Activated effector memory CD4-positive, alpha-beta T cell treated with Interleukin-2 at 50 U/mL for 16 hours (primary cell): ENCODE data around the gene ZFP92.

Experiments
- DNase-seq: peaks from one replicate; pipeline ENCODE4 v3.0.0-alpha.2; 2020

Gene ZFP92

DNA sequence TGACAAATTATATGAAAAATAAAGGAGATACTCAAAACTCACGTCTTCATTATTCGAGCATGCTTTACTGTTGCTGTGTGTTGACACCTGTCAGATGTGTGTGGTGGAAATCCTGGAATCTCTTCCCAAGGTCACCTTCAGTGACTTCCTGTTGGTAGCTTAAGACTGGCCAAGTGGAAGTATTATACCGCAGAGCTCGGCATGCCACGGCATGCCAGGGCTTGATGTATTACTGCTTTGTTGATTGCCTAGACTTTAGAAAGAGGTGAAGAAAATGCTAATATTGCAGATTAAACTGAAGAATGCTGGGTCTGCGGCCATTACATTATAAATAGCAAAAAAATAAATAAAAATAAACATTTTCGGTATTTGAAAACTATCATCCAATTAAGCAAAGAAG lies 30.0 kb downstream of the ZFP92 start:
- no peak for DNase-seq

DNA sequence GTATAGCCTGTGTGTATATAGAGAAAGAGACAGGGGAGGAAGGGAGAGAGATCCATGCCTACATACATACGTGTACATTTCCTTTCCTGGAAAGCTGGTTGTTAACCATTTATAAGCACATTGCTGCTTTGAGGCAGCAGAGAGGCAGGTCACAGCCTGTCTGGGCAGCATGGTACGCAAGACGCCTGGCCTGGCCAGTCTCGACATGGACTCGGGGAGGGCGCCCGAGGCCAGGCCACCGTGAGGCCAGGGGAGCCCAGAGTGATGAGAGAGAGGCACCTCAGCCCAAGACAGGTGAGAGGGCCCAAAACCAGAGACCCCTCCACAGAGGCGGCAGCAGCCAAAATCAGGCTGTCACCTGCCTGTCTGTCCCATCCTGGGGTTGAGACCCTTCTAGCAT lies 30.7 kb downstream of the ZFP92 start:
- DNase-seq, result no peak

DNA sequence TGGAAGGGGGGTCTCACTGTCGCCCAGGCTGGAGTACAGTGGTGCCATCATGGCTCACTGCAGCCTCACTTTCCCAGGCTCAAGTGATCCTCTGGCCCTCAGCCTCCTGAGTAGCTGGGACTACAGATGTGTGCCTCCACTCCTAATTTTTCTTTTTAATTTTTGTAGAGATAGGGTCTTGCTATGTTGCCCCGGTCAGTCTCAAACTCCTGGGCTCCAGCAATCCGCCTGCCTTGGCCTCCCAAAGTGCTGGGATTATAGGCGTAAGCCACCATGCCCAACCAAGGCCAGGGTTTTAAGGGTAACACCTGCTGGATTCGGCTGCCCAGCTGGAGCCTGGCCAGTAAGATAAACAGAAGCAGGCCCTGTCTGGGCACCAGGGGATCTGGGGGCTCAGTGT lies 31.2 kb downstream of the ZFP92 start:
- DNase-seq, result no peak

- DNase-seq, result no peak
Measured at GRCh38 chrX:153443476-153444332, 32.4 kb downstream of the ZFP92 start.

- DNase-seq, result no peak
Measured at GRCh38 chrX:153444333-153445011, 33.2 kb downstream of the ZFP92 start.

DNA sequence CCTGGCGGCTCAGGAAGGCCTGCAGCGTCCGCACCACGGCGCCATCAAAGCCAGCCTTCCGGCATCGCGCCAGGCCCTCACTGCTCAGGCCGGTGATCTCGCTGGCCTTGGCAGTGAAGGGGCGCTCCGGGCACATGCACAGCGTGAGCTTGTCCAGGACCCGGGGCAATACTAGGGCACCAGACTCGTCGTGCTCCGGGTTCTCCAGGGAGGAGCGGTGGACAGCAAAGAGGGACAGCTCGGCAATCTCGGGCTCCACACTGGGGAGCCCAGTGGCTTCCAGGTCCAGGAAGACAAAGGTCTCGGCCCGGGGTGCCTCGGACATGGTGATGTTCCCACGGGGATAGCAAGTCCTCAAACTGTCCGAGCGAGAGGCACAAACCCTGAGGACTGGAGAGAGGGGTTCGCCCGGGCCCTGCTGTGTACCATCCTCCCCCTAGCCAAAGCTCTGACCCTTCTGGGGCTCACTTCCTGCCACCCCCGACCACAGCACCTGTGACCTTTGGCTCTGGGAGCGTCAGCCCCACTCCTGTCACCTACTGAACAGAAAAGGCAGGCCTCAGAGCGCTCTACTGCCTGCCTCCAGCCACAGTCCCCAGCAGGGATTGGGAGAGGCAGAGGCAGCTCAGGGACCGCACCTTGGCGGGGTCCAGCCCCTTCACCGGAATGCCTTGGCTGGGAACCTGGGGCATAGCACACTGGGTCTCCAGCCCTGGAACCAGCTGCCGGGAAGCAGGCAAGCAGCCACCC lies 34.0 kb downstream of the ZFP92 start:
- no peak for DNase-seq

DNA sequence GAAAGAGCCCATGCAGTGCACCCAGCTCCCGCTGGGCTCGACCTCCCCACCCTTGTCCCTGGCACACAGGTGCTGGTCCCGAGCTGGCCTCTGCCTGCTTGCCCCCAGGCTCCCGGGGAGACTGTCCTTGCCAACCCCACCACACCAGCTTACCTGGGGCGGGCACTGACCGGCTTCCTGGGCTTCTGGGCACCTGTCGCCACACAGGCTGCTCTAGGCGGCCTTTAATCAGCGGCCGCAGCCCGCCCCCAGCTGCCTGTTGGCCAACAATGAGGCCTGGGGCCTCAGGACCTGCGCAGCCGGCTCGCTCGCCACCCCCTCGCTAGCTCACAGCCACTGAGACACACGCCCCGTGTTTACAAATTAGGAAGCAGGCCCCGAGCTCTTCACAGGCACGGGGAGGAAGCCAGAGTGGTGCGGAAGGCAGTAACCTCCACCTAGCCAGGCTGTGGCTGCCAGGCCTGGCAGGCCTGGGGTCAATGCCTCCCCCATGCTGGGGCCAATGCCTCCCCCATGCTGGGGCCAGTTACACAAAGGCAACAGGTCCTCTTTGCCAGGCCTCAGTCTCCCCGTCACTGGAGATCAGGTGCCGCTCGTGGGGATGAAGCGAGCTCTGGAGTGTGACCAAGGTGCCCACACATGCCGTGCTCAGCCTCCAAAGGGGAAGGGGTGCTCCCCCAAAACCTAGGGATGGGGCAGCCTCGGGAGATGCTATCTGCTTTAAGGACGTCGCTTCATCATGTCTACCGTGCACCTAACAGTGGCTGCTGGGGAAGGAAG lies 34.8 kb downstream of the ZFP92 start, which contains the start of gene TREX2:
TSS of gene TREX2 (minus strand) at position 201 of the 780 bp plus-strand sequence. CDS start 626 bp downstream, outside the sequence.
- no peak for DNase-seq

DNA sequence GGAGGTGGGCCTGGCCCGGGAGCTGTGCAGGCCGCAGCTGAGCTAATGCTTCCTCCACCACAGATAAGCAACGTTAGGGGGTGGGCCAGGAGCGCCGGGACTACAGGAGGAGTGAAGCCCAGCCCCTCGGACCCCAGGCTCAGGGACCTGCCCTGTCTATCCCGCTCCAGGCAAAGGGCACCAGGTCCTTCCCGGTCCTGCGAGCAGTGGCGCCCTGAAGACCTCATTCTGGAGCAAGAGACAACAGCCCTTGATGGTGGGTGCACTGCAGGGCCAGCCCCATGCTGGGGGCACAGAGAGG lies 35.3 kb downstream of the ZFP92 start:
- DNase-seq, result no peak

DNA sequence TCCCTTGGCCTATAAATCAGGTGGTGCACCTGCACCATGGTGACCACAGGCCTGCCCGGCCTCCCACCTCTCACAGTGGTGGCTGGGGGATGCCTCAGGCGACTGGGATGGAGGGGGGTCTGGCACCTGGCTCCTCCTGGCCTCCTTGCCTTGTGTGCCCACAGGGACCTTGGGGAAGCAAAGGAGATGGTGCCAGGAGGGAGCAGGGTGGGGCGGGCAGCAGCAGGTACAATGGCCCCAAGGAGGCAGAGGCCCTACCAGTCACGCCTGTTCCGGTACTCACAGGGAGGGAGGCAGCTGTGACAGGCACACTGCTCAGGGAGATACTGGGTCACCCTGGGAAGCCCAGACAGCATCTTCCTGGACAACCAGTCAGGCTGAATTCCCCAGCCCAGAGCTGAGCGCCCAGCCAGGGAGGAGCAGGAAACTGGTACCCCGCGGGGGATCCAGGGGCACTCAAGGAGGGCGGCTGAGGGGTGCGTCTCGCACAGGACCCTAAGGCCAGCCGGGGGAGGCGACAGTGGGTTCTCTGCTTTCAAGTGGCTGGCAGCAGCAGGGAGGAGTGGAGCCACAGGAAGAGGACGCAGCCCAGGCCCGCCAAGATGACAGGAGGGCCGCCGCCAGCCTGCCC lies 35.8 kb downstream of the ZFP92 start:
- no peak for DNase-seq

GRCh38 chrX:153447581-153447960 lies 36.3 kb downstream of the ZFP92 start:
- DNase-seq, result no peak

DNA sequence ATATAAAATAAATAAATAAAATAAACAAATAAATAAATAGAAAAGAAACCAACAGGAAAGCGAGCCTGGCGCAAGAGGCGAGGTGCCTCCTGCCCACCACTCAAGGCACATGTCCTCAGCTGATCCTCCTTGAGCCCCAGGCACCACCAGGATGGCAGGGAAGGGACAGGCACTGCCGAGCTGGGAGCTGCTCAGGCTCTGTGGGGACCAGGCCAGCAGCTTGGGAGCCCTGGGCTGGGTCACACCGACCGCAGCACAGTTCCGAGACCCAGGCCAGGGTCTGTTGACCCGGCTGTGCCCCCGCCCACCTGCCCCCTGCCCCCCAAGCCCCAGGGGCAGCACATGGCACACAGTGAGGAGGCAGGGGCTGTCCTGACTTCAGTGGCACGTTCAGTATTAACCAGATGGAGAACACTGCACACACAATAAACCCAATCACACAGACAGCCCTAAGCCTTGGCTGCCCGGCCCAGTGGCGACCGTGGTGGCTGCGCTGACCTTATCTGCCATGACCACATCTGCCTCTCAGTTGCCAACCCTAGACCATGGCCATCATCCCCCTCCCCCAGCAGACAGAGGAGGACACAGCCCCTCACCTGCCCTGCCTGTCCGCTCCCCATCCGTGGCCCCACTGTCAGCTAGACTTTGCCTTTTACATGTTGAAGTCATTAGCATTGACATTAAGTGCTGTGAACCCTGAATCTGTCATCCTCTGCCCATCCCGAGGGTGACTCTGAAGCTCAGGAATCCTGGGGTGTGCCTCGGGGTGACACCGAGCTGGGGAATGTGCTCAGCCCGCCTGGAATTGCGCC lies 37.5 kb downstream of the ZFP92 start:
- DNase-seq, result no peak

DNA sequence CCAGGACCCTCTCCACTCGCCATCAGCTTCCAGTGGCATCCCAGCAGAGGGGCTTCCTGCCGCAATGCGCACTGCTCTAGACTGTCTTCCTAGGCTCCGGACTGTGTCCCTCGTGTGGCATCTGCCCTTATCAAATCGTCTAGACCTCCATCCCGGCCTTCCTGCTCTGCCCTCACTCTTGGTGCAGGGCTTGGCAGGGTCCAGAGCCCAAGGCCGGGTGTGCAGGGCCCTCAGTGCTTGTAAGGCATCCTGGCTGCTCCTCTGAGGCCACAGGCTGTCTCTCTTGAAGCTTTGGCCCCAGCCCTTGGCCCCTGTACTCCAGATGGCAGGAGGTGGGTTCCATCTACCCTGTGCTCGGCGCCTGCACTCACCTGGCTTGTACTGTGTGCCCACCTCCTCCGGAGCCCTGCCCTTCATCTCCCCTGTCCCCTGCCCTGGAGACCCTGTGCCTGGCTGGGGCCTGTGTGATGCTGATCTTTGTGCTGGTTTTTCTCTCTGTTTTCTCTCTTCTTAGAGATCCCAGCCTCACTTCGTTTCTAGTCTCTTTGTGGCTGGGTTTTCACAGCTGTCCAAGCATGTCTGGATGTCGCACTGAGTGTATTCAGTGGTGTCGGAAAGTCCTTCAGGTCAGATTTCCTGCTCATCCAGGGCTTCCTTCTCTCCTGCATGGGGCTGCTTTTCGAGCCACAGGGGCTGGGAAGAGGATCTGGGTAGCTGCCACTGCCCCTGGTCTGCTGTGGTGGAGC lies 38.3 kb downstream of the ZFP92 start:
- no peak for DNase-seq

- no peak for DNase-seq
Measured at GRCh38 chrX:153450114-153450948, 39.1 kb downstream of the ZFP92 start.

DNA sequence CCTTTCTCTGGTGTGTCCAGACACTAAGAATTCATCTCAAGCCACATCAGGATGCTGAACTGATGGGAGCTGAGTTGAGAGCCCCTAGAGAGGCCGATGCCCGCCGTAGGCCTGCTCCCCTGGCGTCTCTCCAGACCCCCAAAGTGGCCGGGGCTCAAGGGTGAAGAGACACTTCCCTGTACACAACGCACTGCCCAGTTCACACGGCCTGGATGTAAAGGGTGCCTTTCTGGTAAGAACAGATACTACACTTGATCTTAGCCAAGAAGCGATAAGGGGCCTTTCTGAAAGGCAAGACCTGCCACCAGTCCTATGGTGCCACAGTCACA lies 39.6 kb downstream of the ZFP92 start:
- no peak for DNase-seq

DNA sequence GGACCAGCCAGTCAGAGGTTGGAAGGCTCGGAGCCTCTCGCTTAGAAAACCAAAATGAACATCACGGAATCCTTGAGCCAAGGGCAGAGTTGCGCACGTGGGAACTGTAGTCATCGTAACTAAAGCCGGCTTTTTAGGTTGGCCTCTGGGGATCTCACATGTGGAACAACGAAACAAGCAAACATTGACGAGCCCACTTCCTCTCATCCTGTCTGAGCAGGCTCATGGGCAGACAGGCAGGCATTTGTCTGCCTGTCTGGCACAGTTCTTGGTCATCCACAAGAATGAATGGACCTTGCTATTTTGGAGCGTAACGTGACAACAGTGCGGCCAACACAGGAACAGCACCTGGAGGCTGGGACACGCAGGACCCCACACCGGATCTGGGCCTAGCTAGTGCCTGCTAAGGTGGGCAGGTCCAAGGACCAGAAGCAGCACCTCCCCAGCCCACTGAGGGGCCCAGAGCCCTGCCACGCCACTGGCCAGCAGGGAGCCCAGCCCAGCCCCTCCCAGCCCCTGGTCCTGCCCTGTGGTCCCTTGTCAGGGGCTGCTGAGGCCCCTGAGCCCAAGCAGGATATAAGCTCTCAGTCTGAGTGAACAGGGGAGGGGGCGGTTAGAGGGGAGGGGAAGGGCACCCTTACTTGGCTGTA lies 43.8 kb downstream of the ZFP92 start:
- DNase-seq, result no peak

DNA sequence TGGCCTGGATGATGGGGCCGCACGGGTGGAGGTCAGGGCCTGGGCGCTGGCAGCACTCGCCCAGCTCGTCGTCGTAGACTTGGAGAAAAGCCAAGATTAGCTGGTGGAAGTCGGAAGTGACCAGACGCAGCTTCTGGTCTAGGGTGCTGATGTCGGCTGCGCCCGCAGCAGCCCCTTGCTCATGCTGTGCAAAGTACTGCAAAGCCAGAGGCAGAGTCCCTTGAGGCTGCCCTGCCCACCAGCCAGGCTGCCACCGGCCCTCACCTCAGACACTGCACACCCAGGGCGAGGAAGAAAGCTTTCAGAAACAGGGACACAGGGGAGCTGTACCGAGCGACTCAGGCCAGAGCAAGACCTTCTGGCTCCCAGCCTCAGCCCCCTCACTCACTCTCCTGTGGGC lies 44.3 kb downstream of the ZFP92 start:
- DNase-seq, result no peak

DNA sequence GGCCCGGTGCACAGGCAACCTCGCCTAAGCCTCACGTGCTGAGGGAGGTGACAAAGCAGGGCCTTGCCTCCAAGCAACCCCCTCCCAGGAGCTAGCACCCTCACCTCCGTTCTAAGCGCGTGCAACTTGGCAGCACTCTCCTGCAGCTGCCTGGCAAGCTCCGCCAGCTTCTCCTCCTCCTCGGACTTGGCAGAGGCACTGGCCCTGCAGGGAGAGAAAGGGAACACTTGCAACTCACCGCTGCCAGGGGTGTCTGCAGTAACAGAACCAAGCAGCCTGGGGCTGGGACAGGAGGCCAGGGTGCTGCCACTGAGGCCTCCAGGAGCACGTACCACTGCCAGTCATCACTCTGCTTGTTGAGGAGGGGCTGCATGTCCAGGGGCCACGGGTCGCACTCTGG lies 44.9 kb downstream of the ZFP92 start:
- DNase-seq, result no peak

DNA sequence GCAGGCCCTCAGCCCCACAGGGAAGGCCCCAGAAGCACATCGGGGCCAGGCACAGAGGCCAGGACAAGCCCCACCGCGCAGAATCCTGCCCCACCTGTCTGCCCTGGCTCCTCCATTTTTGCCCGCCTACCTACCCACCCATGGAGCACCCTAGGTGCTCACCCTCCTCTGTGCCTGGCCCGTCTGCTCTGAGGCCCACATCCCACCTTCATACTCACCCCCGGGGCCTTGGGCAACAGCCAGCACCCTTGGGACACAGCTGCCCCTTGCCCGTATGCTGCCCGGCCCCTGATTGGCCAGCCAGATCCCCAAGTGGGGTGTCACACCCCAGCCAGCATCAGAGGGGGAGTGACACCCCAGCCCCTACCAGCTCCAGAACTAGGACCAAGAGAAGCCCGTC lies 45.4 kb downstream of the ZFP92 start:
- DNase-seq, result no peak

- DNase-seq, result no peak
Measured at GRCh38 chrX:153457136-153457825, 46.0 kb downstream of the ZFP92 start.
